SK-N-MC (cell line): ENCODE results near the gene NDUFB5.
A peak's percentile ranks its signal among the peaks of the same experiment; 100 is the strongest.

ENCODE experiments used
- EZH2 ChIP-seq: fragments of 200-600 bp; sonication (generic); IDR thresholded peaks from one replicate; pipeline ENCODE4 v1.6.1; 2017; ENCODE audit warnings: antibody characterized with exemption
- FOXP2 ChIP-seq: optimal IDR thresholded peaks from 2 replicates; pipeline ENCODE3; 2011; ENCODE audit warnings: mild to moderate bottlenecking, moderate library complexity; ENCODE audit not compliant: insufficient read depth; ENCODE audit errors: extremely low read length, control extremely low read depth
- POLR2AphosphoS5 ChIP-seq: IDR thresholded peaks from 2 replicates; pipeline ENCODE4 v1.6.1; 2012; ENCODE audit warnings: mild to moderate bottlenecking, low read depth, low read length, borderline replicate concordance

DNA sequence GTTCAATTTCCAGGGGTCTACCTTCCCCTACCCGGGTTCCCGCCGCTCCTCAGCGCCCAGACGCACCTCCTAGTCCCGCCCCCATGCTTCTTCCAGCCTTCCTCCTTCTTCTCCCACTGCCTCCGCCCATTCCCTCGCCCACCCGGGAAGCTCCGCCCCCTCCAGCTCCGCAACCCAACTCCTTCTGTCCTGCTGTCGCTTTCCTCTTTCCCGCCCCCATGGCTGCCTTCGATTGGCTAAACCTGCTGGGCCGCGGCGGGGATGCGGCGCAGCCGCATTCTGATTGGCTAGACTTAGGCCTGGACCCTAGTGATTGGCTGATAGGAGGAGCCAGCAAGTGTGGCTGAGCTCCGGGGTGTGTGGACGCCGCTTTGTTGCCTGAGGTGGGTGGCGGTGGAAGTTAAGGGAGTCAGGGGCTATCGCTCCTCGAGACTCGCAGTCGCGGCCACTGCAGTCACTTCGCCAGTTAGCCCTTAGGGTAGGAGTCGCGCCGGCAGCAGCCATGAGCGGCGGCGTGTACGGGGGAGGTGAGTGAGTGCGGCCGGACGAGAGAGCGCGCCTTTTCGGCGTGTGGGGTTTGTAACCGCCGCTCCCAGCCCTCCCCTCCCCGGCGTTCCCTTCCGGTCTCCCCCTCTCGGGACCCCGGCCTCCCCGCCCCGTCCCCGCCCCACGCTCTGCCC is 41.9 kb upstream of the NDUFB5 start, which contains the start of gene ACTL6A:
- TF ChIP-seq EZH2 (no peak), POLR2AphosphoS5 (peak; percentile 94), FOXP2 (peak; percentile 80)
